GM12878 (cell line): Measurements from ENCODE around the gene MCUB. TPM values are rescaled to one million over a fixed set of nuclear protein-coding genes. Genes with fewer than 3 reads are reported as not detected.

Experiments
- ATAC-seq: fragments of 200-7000 bp; cut with Tn5 transposase; 3 replicates; pipeline ENCODE4 v1.9.1; 2020; ENCODE audit warnings: mild to moderate bottlenecking, moderate library complexity
- BruUV-seq: library from RNA; stranded (reverse); fragments of 400-500 nt; replicated peaks from 2 replicates; lab custom pipeline; 2021; lab: Mats Ljungman, UMichigan
- CTCF ChIA-PET: fragments of 300-600 bp; sonication (Branson Sonifier 250); formaldehyde crosslinking; extraction: SDS; loops from one replicate; lab custom pipeline; 2021; ENCODE audit warnings: inconsistent platforms; lab: Yijun Ruan, JAX
- POLR2A ChIA-PET: fragments of 350-600 bp; formaldehyde crosslinking; extraction: SDS; loops from one replicate; lab custom pipeline; 2021; ENCODE audit warnings: inconsistent platforms; lab: Charles Lee
- RAD21 ChIA-PET: fragments of 300-600 bp; sonication (Branson Sonifier 250); formaldehyde crosslinking; loops from one replicate; lab custom pipeline; 2023; ENCODE audit warnings: antibody characterized with exemption; ENCODE audit not compliant: unreplicated experiment; lab: Charles Lee
- SMC1A ChIA-PET: fragments of 300-600 bp; sonication (Branson Sonifier 250); formaldehyde crosslinking; loops from one replicate; lab custom pipeline; 2023; ENCODE audit not compliant: unreplicated experiment, uncharacterized antibody; lab: Charles Lee
- DNase-seq: peaks from one replicate; pipeline ENCODE4 v3.0.0-alpha.2; 2011; ENCODE audit warnings: low read depth, low spot score
- FAIRE-seq: peaks from 3 replicates; lab custom pipeline; 2011; peaks lifted over from hg19 to GRCh38; lab: Jason Lieb, UNC
- H2AFZ ChIP-seq: 2 replicates; pipeline ENCODE4 v1.6.0; 2011; ENCODE audit warnings: low read depth, low read length, control low read depth; ENCODE audit not compliant: control insufficient read depth
- H3K27ac ChIP-seq: 2 replicates; pipeline ENCODE4 v1.5.1; 2011; ENCODE audit warnings: control low read depth; ENCODE audit not compliant: control insufficient read depth, insufficient read depth
- H3K27me3 ChIP-seq, 2 experiments: replicated peaks in 1 of 2; 2 replicates each; pipeline versions ENCODE4 v1.6.0 to v1.6.1; 2011; ENCODE audit warnings: low read length in 1 of 2; ENCODE audit not compliant: control insufficient read depth in 2 of 2, insufficient read depth in 2 of 2
- H3K36me3 ChIP-seq, 2 experiments: 2 replicates each; pipeline ENCODE4 v1.5.1; 2011; ENCODE audit warnings: low read length in 1 of 2; ENCODE audit not compliant: control insufficient read depth in 2 of 2, insufficient read depth in 2 of 2
- H3K4me1 ChIP-seq: 2 replicates; pipeline ENCODE4 v1.6.1; 2011; ENCODE audit warnings: mild to moderate bottlenecking, low read length, moderate library complexity, mixed read lengths; ENCODE audit not compliant: control insufficient read depth, insufficient read depth
- H3K4me2 ChIP-seq: 2 replicates; pipeline ENCODE4 v1.6.0; 2011; ENCODE audit warnings: control low read depth; ENCODE audit not compliant: control insufficient read depth, insufficient read depth
- H3K4me3 ChIP-seq: fragments of 200-600 bp; sonication (generic); 2 replicates; pipeline ENCODE4 v1.5.1; 2016
- H3K79me2 ChIP-seq: 2 replicates; pipeline ENCODE4 v1.6.0; 2011; ENCODE audit warnings: low read length; ENCODE audit not compliant: control insufficient read depth, insufficient read depth
- H3K9ac ChIP-seq: 2 replicates; pipeline ENCODE4 v1.8.0; 2011; ENCODE audit warnings: low read length, control low read depth, mixed read lengths; ENCODE audit not compliant: control insufficient read depth, insufficient read depth
- H3K9me3 ChIP-seq: replicated peaks from 3 replicates; pipeline ENCODE4 v1.5.1; 2011; ENCODE audit warnings: mild to moderate bottlenecking, low read length; ENCODE audit not compliant: control insufficient read depth, insufficient read depth
- H4K20me1 ChIP-seq: 2 replicates; pipeline ENCODE4 v1.6.0; 2011; ENCODE audit not compliant: control insufficient read depth, insufficient read depth
- CBFB ChIP-seq: IDR thresholded peaks from 2 replicates; pipeline ENCODE4 v1.6.1; 2016; ENCODE audit warnings: antibody characterized with exemption, low read depth
- CHD4 ChIP-seq: fragments of 200-600 bp; sonication (generic); IDR thresholded peaks from 2 replicates; pipeline ENCODE4 v1.6.1; 2016; ENCODE audit warnings: mild to moderate bottlenecking
- GATAD2B ChIP-seq: fragments of 450-650 bp; conservative IDR thresholded peaks from 2 replicates; pipeline ENCODE4 v1.6.1; 2017; ENCODE audit warnings: low read depth, mild to moderate bottlenecking, moderate library complexity
- HDGF ChIP-seq: fragments of 450-650 bp; IDR thresholded peaks from 2 replicates; pipeline ENCODE4 v1.6.1; 2016; ENCODE audit warnings: antibody characterized with exemption
- MEF2B ChIP-seq: fragments of 450-650 bp; IDR thresholded peaks from 2 replicates; pipeline ENCODE4 v1.6.1; 2018; ENCODE audit warnings: mild to moderate bottlenecking, moderate library complexity; ENCODE audit not compliant: partially characterized antibody, poor library complexity, severe bottlenecking
- MTA3 ChIP-seq: IDR thresholded peaks from 2 replicates; pipeline ENCODE4 v1.6.1; 2012; ENCODE audit warnings: low read length, inconsistent platforms, borderline replicate concordance
- RB1 ChIP-seq: fragments of 450-650 bp; formaldehyde crosslinking; IDR thresholded peaks from 2 replicates; pipeline ENCODE4 v1.6.1; 2017; ENCODE audit warnings: mild to moderate bottlenecking, borderline replicate concordance
- SREBF1 ChIP-seq: IDR thresholded peaks from 2 replicates; pipeline ENCODE4 v1.6.1; 2012; ENCODE audit warnings: mild to moderate bottlenecking, low read length
- TCF3 ChIP-seq: IDR thresholded peaks from 2 replicates; pipeline ENCODE4 v1.6.1; 2012; ENCODE audit warnings: low read depth, mild to moderate bottlenecking, low read length, borderline replicate concordance; ENCODE audit not compliant: insufficient read depth
- ZNF622 ChIP-seq: fragments of 450-650 bp; IDR thresholded peaks from 2 replicates; pipeline ENCODE4 v1.6.1; 2017; ENCODE audit warnings: mild to moderate bottlenecking, inconsistent platforms
- WGBS: methylation state at CpG from one replicate; pipeline ENCODE4 v1.1.6; 2016; ENCODE audit warnings: low lambda C conversion rate; ENCODE audit not compliant: insufficient replicate concordance, insufficient coverage; ENCODE audit errors: missing lambda C conversion rate; 5-methylcytosine and 5-hydroxymethylcytosine counted together
- in situ Hi-C: fragments of 300-500 bp; cut with MboI; formaldehyde crosslinking; loops from 9 replicates; pipeline ENCODE4 v1.14.3; 2018; ENCODE audit warnings: mixed read lengths
- intact Hi-C: fragments of 100-400 bp; cut with micrococcal nuclease; formaldehyde crosslinking; loops from one replicate; pipeline ENCODE4 v1.14.2; 2022; ENCODE audit not compliant: unreplicated experiment
- polyA plus RNA-seq, 11 experiments: library from polyadenylated mRNA; depleted of rRNA in 4 of 11; unstranded in 6 of 11; stranded (reverse) in 5 of 11; fragments of >200 nt; fragmentation: Nextera tagmentation in 4 of 11; fragmentation: Illumina TruSeq in 1 of 11; extraction: Ambion mirVana in 4 of 11; extraction: Trizol in 1 of 11; gene quantifications; 1 replicate in 1 of 11; 2 replicates in 10 of 11; pipeline versions ENCODE4 v1.2.1 to v1.2.3, GENCODE V29; 2011 to 2016; ENCODE audit warnings: inconsistent platforms in 2 of 11, missing spikeins in 2 of 11, low read depth in 1 of 11
- total RNA-seq, 4 experiments: library from RNA; depleted of rRNA in 3 of 4; stranded (reverse); fragments of >200 nt in 3 of 4; fragmentation: Illumina TruSeq in 1 of 4; extraction: Trizol in 1 of 4; gene quantifications; 2 replicates each; pipeline versions ENCODE4 v1.2.1 to v1.2.3, GENCODE V29; 2013 to 2021
- TF ChIP-seq, protein P1 (sequence below): IDR thresholded peaks from 2 replicates; pipeline ENCODE4 v1.6.1; 2012; ENCODE audit warnings: low read depth, low read length, improper control_type of control experiment
- TF ChIP-seq, protein P2 (sequence below): fragments of 450-650 bp; formaldehyde crosslinking; IDR thresholded peaks from 2 replicates; pipeline ENCODE4 v1.4.0; 2022; ENCODE audit warnings: mild to moderate bottlenecking, moderate library complexity
- TF ChIP-seq, protein P3 (sequence below): IDR thresholded peaks from 2 replicates; pipeline ENCODE4 v1.6.1; 2011; ENCODE audit warnings: borderline replicate concordance, low read depth, mild to moderate bottlenecking, moderate library complexity, mixed read lengths, low read length; ENCODE audit not compliant: insufficient read depth; ENCODE audit errors: extremely low read length
- TF ChIP-seq, protein P4 (sequence below): fragments of 450-650 bp; IDR thresholded peaks from 2 replicates; pipeline ENCODE4 v1.6.1; 2016; ENCODE audit warnings: mild to moderate bottlenecking

The MCUB gene
- total and polyA plus RNA-seq, 10 of the 15 experiments (the other 5 are each of a cell fraction or from before 2014, with no cell fraction given) = 4.7 to 63.7 (median 39.4) TPM

DNA sequence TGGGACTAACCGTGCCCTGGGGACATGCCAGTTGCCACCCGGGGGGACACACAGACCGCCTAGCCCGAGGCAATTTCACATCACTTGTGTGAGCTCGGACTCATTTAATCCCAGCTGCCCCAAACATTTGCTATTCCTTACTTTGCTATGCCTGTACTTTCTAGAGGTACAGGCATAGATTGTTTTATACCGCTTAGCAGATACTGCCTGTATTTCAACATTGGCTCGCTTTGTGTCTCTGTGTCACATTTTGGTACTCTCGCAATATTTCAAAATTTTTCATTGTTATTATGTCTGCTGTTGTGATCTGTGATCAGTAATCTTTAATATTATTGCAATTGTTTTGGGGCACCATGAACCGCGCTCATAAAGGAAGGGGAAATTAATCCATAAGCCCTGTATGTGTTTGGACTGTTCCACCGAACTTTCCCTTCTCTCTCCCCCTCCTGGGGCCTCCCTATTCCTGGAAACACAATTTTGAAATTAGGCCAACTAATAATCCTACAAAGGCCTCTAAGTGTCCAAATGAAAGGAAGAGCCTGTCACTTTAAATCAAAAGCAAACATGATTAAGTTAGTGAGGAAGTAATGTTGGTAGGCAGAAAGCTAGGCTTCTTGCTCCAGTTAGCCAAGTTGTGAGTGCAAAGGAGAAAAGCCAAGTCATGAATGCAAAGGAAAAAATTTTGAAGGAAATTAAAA is 143.8 kb downstream of the MCUB start:
- peak; percentile 8 for DNase-seq
- ChIA-PET CTCF (interaction anchor here (0.8 to 2.0 kb wide), 11 partner anchors 8 to 430 kb away, joined by 3 to 5 read pairs (median 4); partner anchors contain the start of gene PLA2G12A), SMC1A (interaction anchor here (0.7 to 6.3 kb wide), 11 partner anchors 9 to 279 kb away, joined by 3 to 27 read pairs (median 3); no protein-coding TSS in a partner anchor), RAD21 (interaction anchor here (0.8 to 2.3 kb wide), 9 partner anchors 26 to 279 kb away, joined by 3 to 7 read pairs (median 6); partner anchors contain the start of genes CFI, PLA2G12A and SEC24B), POLR2A (interaction anchor here (0.9 to 3.0 kb wide), 4 partner anchors 26 to 270 kb away, joined by 3 to 13 read pairs (median 5); partner anchors contain the start of genes PLA2G12A and SEC24B)
- Histone ChIP-seq H3K36me3 (no peaks in the 10 kb centered on the region), H3K27ac (peak overlapping the region; percentile 71), H3K9ac (peak overlapping the region; percentile 61), H3K4me1 (peaks cover 15% of the 10 kb centered on the region), H3K4me2 (peak overlapping the region; percentile 79), H2AFZ (peak overlapping the region; percentile 76), H3K79me2 (peaks cover 6% of the 10 kb centered on the region), H3K4me3 (peak overlapping the region; percentile 96), H4K20me1 (no peaks in the 10 kb centered on the region), H3K9me3 (no peaks in the 10 kb centered on the region), H3K27me3 (no peaks in the 10 kb centered on the region)
- intact Hi-C loops = loop anchor here (1.0 to 10.0 kb wide), 4 partner anchors 111 to 271 kb away; partner anchors contain the start of genes GAR1, MCUB and SEC24B
- WGBS = 42% methylated on average over 11 of the region's 11 CpGs
- no TSS peak for BruUV-seq
- FAIRE-seq = no peak
- in situ Hi-C loops = no loop called here
- no peak for ATAC-seq
- peak; percentile 99 for TF ChIP-seq MEF2B
- peak; percentile 86; the same call in 1 of the 2 replicates for TF ChIP-seq RB1
- TF ChIP-seq GATAD2B = peak; percentile 96; the same call in 1 of the 2 replicates
- TF ChIP-seq, protein P1, sequence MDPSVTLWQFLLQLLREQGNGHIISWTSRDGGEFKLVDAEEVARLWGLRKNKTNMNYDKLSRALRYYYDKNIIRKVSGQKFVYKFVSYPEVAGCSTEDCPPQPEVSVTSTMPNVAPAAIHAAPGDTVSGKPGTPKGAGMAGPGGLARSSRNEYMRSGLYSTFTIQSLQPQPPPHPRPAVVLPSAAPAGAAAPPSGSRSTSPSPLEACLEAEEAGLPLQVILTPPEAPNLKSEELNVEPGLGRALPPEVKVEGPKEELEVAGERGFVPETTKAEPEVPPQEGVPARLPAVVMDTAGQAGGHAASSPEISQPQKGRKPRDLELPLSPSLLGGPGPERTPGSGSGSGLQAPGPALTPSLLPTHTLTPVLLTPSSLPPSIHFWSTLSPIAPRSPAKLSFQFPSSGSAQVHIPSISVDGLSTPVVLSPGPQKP = no peak
- TF ChIP-seq, protein P2, sequence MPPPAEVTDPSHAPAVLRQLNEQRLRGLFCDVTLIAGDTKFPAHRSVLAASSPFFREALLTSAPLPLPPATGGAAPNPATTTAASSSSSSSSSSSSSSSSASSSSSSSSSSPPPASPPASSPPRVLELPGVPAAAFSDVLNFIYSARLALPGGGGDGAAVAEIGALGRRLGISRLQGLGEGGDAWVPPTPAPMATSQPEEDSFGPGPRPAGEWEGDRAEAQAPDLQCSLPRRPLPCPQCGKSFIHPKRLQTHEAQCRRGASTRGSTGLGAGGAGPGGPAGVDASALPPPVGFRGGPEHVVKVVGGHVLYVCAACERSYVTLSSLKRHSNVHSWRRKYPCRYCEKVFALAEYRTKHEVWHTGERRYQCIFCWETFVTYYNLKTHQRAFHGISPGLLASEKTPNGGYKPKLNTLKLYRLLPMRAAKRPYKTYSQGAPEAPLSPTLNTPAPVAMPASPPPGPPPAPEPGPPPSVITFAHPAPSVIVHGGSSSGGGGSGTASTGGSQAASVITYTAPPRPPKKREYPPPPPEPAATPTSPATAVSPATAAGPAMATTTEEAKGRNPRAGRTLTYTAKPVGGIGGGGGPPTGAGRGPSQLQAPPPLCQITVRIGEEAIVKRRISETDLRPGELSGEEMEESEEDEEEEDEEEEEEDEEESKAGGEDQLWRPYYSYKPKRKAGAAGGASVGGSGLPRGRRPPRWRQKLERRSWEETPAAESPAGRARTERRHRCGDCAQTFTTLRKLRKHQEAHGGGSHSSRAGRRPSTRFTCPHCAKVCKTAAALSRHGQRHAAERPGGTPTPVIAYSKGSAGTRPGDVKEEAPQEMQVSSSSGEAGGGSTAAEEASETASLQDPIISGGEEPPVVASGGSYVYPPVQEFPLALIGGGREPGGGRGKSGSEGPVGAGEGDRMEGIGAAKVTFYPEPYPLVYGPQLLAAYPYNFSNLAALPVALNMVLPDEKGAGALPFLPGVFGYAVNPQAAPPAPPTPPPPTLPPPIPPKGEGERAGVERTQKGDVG (CRISPR knock-in tag) = no peak
- TF ChIP-seq, protein P3, sequence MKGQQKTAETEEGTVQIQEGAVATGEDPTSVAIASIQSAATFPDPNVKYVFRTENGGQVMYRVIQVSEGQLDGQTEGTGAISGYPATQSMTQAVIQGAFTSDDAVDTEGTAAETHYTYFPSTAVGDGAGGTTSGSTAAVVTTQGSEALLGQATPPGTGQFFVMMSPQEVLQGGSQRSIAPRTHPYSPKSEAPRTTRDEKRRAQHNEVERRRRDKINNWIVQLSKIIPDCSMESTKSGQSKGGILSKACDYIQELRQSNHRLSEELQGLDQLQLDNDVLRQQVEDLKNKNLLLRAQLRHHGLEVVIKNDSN = no peak
- TF ChIP-seq MTA3 = 0 out of 2 replicates have a peak, but pooled peaks have one; percentile 59
- TF ChIP-seq CHD4 = no peak
- no peak for TF ChIP-seq HDGF
- TF ChIP-seq TCF3 = no peak
- TF ChIP-seq, protein P4, sequence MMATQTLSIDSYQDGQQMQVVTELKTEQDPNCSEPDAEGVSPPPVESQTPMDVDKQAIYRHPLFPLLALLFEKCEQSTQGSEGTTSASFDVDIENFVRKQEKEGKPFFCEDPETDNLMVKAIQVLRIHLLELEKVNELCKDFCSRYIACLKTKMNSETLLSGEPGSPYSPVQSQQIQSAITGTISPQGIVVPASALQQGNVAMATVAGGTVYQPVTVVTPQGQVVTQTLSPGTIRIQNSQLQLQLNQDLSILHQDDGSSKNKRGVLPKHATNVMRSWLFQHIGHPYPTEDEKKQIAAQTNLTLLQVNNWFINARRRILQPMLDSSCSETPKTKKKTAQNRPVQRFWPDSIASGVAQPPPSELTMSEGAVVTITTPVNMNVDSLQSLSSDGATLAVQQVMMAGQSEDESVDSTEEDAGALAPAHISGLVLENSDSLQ = no peak
- TF ChIP-seq ZNF622 = no peak
- TF ChIP-seq CBFB = no peak
- no peak for TF ChIP-seq SREBF1
